Lower leg skin (tissue), 3 donors: ENCODE data around the gene ANKRD13D.

ENCODE experiments used
- POLR2A ChIP-seq, 2 donors: fragments of 450-650 bp; IDR thresholded peaks; one replicate each; pipeline ENCODE4 v1.6.1; 2016 to 2017; ENCODE audit warnings: antibody characterized with exemption in 2 of 2, mild to moderate bottlenecking in 1 of 2, moderate library complexity in 1 of 2
- TF ChIP-seq, protein P1 (sequence below), 3 donors: fragments of 450-650 bp; IDR thresholded peaks; one replicate each; pipeline ENCODE4 v1.5.1; 2016; ENCODE audit warnings: antibody characterized with exemption in 3 of 3, mild to moderate bottlenecking in 3 of 3, moderate library complexity in 2 of 3

DNA sequence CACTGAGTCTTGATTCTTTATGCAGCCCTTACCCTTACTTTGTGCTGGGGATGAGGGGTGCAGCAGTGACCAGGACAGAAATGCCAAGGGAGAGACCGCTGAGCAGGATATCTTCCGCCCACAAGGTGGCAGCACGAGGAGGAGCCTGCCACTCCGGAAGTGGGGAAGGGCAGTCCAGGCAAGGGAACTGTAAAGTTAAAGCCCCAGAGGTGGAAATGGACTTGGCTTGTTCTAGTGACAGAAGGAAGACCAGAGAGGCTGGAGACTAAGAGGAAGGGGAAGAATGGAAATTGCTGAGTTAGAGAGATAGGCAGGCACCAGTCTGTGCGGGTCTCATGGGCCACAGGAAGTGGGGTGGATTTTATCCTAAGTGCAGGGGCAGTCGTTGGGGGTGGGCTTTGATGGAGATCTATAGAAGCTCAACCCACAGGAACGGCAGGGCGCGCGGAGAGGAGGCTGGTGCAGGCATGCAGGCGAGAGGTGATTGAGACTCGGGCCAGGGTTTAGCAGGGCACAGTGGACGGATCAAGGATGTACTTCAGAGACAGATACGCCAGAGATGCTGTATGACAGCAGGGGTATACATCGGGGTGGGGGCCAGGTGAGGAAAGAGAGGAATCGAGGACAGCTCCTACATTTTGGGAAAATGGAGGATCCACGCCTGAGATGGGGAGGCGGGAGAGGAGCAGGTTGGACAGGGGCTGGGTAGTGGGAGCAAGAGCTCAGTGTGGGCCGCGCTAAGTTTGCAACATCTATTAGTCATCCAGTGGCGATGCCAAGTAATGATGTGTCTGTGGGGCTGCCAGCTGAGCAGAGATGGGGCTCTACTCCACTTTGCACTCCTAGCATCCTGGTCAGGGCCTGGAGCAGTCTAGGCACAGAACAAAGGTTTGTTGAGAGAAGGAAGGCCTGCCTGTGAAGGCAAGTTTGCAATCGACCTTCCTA lies 26.1 kb upstream of the ANKRD13D start:
- TF ChIP-seq, protein P1, sequence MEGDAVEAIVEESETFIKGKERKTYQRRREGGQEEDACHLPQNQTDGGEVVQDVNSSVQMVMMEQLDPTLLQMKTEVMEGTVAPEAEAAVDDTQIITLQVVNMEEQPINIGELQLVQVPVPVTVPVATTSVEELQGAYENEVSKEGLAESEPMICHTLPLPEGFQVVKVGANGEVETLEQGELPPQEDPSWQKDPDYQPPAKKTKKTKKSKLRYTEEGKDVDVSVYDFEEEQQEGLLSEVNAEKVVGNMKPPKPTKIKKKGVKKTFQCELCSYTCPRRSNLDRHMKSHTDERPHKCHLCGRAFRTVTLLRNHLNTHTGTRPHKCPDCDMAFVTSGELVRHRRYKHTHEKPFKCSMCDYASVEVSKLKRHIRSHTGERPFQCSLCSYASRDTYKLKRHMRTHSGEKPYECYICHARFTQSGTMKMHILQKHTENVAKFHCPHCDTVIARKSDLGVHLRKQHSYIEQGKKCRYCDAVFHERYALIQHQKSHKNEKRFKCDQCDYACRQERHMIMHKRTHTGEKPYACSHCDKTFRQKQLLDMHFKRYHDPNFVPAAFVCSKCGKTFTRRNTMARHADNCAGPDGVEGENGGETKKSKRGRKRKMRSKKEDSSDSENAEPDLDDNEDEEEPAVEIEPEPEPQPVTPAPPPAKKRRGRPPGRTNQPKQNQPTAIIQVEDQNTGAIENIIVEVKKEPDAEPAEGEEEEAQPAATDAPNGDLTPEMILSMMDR (IDR thresholded peaks at IDR 0.05), result no peak
- no peak for TF ChIP-seq POLR2A (IDR thresholded peaks at IDR 0.05)
